ENCODE measurements around the gene ATRIP. TPM values are rescaled to one million over a fixed set of nuclear protein-coding genes. Genes with fewer than 3 reads are reported as not detected.

Gene ATRIP
- polyA plus RNA-seq, 3 donors, result 1.8 to 4.7 (median 2.8) TPM

GRCh38 chr3:48432411-48433371, 13.8 kb upstream of the ATRIP start:
- Mint-ChIP-seq H3K27me3 (ENCODE audit: low read depth in 3 of 3) (peaks cover 15 to 29% (median 19%) of the 10 kb centered on the region in 3 donors), H3K36me3 (peaks cover 24 to 34% of the 10 kb centered on the region in 2 donors), H3K9me3 (peaks cover 0 to 5% (median 0%) of the 10 kb centered on the region in 7 donors), H3K4me3 (no peak overlapping the region), H3K27ac (no peak overlapping the region), H3K4me1 (peaks cover 17% of the 10 kb centered on the region)
- Histone ChIP-seq H3K36me3 (replicated peaks in 1 of 2; ENCODE audit: control insufficient read depth in 1 of 2, insufficient read depth in 2 of 2, low read length in 2 of 2) (peaks cover 12 to 29% of the 10 kb centered on the region in 2 donors), H3K27ac (ENCODE audit: low read depth in 1 of 2, low read length in 2 of 2) (no peak overlapping the region), H2AFZ (ENCODE audit: insufficient read depth, low read depth, low read length, poor library complexity, severe bottlenecking) (no peak overlapping the region), H3K4me2 (replicated peaks; ENCODE audit: extremely low read depth, low read length, poor library complexity, severe bottlenecking) (no peak overlapping the region), H3K79me2 (ENCODE audit: insufficient read depth, low read length) (peaks cover 4% of the 10 kb centered on the region), H4K20me1 (ENCODE audit: insufficient read depth, low read length) (no peaks in the 10 kb centered on the region), H3K4me3 (replicated peaks in 1 of 3; ENCODE audit: low read depth in 2 of 3, low read length in 3 of 3) (no peak overlapping the region), H3K9ac (ENCODE audit: insufficient read depth, low read length, poor library complexity, severe bottlenecking) (no peak overlapping the region), H3K4me1 (ENCODE audit: control insufficient read depth in 1 of 2, insufficient read depth in 2 of 2, low read length in 2 of 2) (peaks cover 13 to 17% of the 10 kb centered on the region in 2 donors), H3K27me3 (ENCODE audit: control insufficient read depth in 2 of 2, insufficient read depth in 2 of 2, low read length in 2 of 2) (peaks cover 3 to 21% of the 10 kb centered on the region in 2 donors), H3K9me3 (replicated peaks in 1 of 2; ENCODE audit: control insufficient read depth in 1 of 2, insufficient read depth in 1 of 2, low read length in 2 of 2) (no peaks in the 10 kb centered on the region)
- 94% methylated on average over 15 of the region's 16 CpGs for WGBS (ENCODE audit: insufficient coverage)
- intact Hi-C loops (cut with micrococcal nuclease), result loop anchor here in 1 of 2 donors (10.0 kb wide), 1 partner anchor 238 kb away; no protein-coding TSS in a partner anchor
- TF ChIP-seq, protein P1, sequence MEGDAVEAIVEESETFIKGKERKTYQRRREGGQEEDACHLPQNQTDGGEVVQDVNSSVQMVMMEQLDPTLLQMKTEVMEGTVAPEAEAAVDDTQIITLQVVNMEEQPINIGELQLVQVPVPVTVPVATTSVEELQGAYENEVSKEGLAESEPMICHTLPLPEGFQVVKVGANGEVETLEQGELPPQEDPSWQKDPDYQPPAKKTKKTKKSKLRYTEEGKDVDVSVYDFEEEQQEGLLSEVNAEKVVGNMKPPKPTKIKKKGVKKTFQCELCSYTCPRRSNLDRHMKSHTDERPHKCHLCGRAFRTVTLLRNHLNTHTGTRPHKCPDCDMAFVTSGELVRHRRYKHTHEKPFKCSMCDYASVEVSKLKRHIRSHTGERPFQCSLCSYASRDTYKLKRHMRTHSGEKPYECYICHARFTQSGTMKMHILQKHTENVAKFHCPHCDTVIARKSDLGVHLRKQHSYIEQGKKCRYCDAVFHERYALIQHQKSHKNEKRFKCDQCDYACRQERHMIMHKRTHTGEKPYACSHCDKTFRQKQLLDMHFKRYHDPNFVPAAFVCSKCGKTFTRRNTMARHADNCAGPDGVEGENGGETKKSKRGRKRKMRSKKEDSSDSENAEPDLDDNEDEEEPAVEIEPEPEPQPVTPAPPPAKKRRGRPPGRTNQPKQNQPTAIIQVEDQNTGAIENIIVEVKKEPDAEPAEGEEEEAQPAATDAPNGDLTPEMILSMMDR (IDR thresholded peaks at IDR 0.05), result no peak
- DNase-seq, result no peak

DNA sequence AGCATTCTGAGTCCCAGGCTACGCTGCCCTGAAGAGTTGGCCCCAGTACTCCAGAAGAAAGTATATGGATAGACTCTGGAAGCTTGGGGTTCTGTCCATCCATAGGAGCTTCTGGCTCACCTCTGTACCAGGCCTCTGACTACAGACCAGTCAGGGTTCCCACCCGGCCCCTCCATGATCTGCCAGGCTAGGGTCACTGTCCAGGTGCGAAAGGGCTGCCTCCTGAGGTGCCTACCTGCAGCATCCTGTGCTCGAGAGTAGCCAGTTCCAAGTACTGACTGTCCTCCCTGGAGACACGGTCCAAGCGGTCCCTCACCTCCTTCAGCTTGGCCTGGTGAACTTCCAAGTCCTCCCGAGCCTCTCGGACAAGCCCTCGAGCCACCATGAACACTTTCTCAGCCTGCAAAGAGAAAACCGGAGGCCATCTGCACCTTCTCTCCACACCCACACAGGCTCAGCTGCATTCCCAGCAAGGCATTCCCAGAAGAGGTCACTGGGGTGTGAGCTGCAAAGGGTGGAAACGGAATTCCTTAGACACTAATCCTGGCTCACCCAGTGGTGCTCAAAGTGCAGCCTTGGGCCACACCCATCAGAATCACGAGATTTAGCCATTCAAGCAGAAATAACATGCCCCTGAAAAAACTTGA, 12.9 kb upstream of the ATRIP start:
- H3K36me3 ChIP-seq (replicated peaks in 1 of 2; ENCODE audit: control insufficient read depth in 1 of 2, insufficient read depth in 2 of 2, low read length in 2 of 2), result peaks cover 12 to 29% of the 10 kb centered on the region in 2 donors
- TF ChIP-seq, protein P1 (IDR thresholded peaks at IDR 0.05), result no peak
- H3K4me1 ChIP-seq (ENCODE audit: control insufficient read depth in 1 of 2, insufficient read depth in 2 of 2, low read length in 2 of 2), result peaks cover 11 to 17% of the 10 kb centered on the region in 2 donors
- Mint-ChIP-seq H3K4me3 (no peak overlapping the region), H3K36me3 (peaks cover 24 to 32% of the 10 kb centered on the region in 2 donors), H3K27ac (no peak overlapping the region), H3K9me3 (no peaks in the 10 kb centered on the region), H3K4me1 (peaks cover 24% of the 10 kb centered on the region), H3K27me3 (ENCODE audit: low read depth in 3 of 3) (peaks cover 9 to 20% (median 11%) of the 10 kb centered on the region in 3 donors)
- WGBS (ENCODE audit: insufficient coverage), result 95% methylated on average over 7 of the region's 12 CpGs
- no peak overlapping the region for H3K4me2 ChIP-seq (replicated peaks; ENCODE audit: extremely low read depth, low read length, poor library complexity, severe bottlenecking)
- H2AFZ ChIP-seq (ENCODE audit: insufficient read depth, low read depth, low read length, poor library complexity, severe bottlenecking), result no peak overlapping the region
- no peaks in the 10 kb centered on the region for H4K20me1 ChIP-seq (ENCODE audit: insufficient read depth, low read length)
- H3K79me2 ChIP-seq (ENCODE audit: insufficient read depth, low read length), result peaks cover 4% of the 10 kb centered on the region
- H3K4me3 ChIP-seq (replicated peaks in 1 of 3; ENCODE audit: low read depth in 2 of 3, low read length in 3 of 3), result no peak overlapping the region
- DNase-seq, result no peak
- peaks cover 0 to 12% of the 10 kb centered on the region in 2 donors for H3K27me3 ChIP-seq (ENCODE audit: control insufficient read depth in 2 of 2, insufficient read depth in 2 of 2, low read length in 2 of 2)
- no peak overlapping the region for H3K27ac ChIP-seq (ENCODE audit: low read depth in 1 of 2, low read length in 2 of 2)
- no peaks in the 10 kb centered on the region for H3K9me3 ChIP-seq (replicated peaks in 1 of 2; ENCODE audit: control insufficient read depth in 1 of 2, insufficient read depth in 1 of 2, low read length in 2 of 2)
- intact Hi-C loops (cut with micrococcal nuclease), result loop anchor here in 1 of 2 donors (10.0 kb wide), 1 partner anchor 239 kb away; no protein-coding TSS in a partner anchor
- H3K9ac ChIP-seq (ENCODE audit: insufficient read depth, low read length, poor library complexity, severe bottlenecking), result no peak overlapping the region
